Measurements from ENCODE around the gene MB. TPM values are rescaled to one million over a fixed set of nuclear protein-coding genes. Genes with fewer than 3 reads are reported as not detected.

Gene MB
- total RNA-seq, 1 donor from 2014 or later, result not detected

DNA sequence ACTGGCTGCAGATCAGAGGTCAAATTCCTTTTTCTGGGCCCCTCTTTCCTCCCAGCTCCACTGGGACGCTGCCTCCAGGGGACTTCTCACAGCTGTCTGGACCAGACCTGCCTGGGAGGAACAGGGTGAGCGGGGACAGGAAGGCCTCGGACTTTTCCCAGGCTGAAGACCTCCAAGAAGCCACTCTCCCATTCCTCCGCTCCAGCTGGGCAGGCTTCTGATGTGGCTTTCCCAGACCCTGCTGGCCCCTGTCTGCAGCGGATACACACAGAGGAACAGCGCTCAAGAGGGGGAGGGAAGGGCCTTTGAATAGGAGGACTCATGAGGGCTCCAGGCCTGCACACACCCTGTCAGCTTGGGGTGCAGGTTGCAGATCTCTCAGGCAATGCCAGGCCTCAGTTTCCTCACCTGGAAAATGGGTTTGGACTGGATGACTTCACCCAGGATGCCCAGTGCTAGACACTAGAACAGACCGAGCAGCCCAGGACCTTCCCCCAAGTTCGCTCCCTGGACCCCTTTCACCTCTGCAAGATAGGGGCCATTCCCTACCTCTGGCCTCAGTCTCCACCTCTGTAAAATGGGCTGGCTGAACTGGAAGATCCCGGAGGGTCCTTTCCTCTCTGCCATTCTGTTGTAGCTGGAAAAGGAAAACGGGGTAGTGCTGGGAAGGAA, 36.6 kb downstream of the MB start:
- no peak for DNase-seq (ENCODE audit: extremely low read depth, low read depth, low spot score)

DNA sequence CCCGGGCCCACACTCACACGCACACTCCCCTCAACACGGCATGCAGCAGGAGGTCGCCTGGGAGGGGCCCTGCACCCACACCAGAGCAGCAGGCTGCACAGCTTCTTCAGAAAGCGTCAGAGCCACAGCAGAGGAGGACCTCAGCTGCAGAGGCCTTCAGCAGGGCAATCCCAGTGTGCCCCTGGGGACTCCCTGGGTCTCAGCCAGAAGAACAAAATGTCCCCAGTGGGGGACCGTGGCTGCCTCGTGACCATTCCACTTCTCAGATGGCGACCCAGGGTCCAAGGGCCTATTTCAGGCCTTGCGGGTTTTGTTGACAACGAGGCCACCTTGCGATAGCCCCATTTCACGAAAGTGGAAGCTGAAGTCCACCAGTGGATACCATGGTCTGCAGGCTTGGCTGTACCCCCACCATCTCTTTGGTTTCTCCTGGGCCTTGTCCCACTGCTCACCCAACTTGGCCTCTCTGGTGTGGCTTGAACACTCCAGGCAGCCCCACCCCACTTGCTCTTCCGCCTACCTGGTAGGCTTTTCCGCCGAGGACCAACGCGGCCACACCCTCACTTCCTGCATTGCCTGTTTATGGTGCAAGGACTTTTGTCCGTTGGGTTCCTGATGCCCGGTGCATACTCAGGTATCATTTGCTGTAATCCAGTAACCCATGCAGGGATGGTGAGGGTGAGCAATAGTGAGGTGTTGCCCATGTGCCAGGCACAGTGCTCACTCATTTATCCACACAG, 38.1 kb downstream of the MB start:
- DNase-seq (ENCODE audit: extremely low read depth, low read depth, low spot score), result no peak

DNA sequence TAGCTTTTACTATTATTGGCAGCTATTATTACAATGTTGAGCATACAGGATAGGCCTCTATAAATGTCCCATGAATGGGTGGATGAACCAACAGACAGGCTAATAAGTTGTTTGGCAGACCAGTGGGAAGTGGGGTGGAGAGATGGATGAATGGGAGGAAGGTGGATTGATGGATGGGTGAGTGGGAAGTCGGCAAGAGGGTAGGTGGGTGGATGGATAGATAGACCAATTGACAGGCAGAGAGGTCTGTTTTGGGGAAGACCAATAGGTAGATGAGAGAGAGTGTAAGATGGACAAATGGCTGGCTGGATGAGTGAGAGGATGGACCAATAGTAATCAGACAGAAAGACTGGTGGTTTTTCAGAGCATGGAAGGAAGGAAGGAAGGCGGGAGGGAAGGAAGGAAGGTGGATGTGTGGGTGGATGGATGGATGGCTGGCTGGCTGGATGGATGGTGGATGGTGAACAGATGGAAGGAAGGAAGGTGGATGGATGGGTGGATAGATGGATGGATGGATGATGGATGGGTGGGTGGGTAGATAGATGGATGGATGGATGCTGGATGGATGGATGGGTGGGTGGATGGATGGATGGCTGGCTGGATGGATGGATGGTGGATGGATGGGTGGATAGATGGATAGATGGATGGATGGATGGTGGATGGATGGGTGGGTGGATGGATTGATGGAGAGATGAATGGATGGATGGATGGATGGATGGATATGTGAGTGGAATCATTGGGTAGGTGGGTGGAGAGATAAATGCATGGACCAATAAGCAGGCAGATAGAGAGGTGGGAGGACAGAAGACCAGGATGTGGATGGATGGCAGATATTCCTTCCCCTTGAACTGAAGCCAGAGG, 39.1 kb downstream of the MB start:
- no peak for DNase-seq (ENCODE audit: extremely low read depth, low read depth, low spot score)

DNA sequence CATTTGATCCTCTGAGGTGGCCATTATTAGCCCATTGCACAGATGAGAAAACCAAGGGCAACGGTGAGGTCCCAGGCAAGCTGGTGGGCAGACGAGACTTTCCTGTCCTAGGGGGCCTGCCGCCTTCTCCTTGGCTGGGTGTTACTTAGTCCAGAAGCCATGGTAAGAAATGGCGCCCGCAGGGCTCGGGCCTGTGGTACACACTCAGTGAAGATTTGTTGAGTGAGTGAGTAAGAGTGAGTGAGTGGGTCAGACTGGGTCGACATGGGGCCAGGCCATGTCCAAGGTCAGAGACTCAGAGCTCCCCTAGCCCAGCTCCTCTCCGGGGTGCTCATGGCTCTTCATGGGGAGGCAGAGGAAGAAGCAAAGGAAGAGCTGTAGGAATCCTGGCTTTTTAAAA, 40.5 kb downstream of the MB start:
- DNase-seq (ENCODE audit: extremely low read depth, low read depth, low spot score), result no peak

DNA sequence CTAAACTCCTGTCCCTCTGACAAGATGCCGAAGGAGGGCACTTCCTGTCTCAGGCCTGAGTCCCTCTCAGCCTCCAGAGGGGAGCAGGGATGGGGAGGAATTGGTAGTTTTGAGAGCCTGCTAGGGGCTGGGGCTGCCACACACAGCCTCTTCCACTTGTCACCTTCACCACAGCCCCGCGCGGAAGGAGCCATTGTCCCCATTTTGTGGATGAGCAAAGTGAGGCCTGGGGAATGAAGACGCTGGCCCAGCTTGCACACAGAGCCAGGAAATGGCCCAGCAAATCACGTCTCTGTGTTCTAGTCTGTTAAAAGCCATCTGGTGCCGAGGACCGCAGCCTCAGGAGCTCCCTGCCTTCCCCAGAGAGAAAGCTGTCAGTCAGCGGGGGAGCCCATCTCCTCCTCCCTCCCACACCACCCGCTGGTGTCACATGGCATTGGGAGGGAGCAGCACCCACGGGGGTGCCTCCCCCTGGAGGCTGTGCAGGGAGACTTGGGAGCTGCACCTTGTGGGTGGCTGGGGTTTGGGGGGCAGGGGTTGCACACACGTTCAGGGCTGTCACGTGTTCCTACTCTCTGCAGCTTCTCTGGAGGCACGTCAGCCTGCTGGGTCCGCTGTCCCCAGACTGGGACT, 41.9 kb downstream of the MB start:
- no peak for DNase-seq (ENCODE audit: extremely low read depth, low read depth, low spot score)

DNA sequence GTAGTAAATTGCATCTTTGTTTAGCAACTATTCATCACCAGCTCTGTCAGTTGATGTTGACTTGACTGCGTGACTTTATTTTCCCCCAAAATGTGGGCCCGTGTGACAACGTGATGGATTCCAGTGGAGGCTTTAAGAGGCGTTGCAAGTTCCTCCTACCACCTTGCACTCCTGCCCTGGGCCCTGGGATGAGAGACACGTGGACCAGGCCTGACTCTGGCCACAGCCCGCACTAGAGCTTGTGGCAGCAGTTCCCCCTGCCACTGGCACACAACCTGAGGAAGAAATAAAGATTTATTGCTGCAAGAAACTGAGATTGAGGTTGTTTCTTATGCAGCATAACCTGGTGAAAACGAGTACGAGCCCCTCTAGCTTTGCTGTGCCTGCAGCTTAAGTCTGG, 44.6 kb downstream of the MB start:
- DNase-seq (ENCODE audit: extremely low read depth, low read depth, low spot score), result no peak

DNA sequence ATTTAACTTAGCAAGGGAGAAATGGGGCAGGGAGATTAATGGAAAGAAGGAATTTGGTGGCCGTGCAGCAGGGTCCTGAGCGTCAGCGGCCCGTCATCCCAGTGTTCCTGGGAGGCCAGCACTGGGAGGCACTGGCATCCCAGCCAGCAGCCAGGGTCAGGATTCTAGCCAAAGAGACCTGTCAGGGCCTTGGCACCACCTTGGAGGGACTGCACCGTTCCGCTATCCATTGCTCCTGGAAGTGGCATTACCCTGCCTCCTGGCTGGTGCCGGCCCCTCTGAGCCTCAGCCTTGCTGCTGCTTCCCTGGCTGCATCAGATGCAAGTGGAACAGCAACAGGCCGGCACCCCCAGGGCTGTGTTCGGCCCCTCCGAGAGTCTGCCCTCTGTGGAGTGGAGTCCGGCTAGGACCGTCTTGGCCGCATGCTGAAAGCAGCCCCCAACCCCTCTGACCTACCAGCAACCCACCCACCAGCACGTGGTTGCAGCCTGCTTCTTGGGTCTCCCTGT, 46.4 kb downstream of the MB start:
- no peak for DNase-seq (ENCODE audit: extremely low read depth, low read depth, low spot score)

DNA sequence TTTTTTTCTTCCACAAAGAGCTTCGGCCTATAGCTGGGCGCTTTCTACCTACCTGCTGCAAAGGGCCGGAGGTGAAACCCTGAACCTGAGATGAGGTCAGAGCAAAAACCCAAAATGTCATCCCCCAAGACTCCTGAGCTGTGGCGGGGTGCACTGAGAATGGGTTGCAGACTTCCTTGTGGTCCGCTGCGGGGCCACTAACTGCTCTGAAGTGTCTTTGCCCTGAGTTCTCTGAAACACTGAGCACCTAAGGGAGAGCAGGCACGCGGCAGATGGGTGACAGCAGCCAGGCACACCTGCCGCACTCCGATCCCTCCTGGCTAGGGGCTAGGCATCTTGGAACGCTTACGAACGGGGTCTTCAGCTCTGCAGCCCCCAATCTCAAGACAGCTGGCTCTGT, 47.2 kb downstream of the MB start:
- no peak for DNase-seq (ENCODE audit: extremely low read depth, low read depth, low spot score)

DNA sequence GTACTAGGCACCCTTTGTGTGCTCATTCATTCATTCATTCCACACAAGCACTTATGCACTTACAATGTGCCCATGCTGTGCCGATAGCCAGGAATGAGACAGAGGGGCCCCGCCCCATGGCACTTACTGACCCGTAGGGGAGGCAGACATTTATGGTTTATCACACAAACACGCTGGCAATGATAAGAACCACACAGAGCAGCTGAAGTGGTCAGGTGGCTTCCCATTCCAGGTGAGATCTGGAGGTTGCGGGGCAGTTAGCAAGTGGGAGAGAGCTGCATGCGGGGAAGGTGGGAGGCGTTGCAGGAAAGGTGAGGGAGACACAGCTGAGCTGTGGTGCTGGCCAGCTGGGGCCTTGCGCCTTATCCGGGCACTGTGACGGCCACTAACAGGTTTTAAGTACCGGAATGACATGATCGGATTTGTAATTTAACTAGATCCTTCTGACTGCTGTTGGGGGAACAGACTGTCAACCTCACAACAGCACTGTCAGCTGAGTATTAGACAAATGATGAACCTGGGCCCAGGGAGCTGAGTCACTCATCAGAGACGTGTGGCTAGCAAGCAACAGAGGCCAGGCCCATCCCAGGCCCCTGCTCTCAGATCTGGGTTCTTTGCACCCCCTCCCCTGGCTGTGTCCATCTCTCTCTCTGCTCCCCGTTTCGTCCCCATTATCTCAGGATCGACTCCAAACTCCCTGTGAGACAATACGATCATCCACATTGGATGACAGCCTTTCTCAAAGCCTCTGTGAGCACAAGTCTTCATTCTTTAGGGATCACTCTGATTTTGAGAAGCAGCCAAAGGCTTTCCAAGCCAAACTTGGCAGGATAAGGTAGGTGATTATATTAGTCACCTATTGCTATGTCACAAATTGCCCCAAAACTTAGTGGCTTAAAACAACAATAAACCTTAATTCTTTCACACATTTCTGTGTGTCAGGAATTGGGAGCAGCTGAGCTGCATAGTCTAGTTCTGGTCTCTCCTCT, 48.1 kb downstream of the MB start:
- DNase-seq (ENCODE audit: extremely low read depth, low read depth, low spot score), result no peak

DNA sequence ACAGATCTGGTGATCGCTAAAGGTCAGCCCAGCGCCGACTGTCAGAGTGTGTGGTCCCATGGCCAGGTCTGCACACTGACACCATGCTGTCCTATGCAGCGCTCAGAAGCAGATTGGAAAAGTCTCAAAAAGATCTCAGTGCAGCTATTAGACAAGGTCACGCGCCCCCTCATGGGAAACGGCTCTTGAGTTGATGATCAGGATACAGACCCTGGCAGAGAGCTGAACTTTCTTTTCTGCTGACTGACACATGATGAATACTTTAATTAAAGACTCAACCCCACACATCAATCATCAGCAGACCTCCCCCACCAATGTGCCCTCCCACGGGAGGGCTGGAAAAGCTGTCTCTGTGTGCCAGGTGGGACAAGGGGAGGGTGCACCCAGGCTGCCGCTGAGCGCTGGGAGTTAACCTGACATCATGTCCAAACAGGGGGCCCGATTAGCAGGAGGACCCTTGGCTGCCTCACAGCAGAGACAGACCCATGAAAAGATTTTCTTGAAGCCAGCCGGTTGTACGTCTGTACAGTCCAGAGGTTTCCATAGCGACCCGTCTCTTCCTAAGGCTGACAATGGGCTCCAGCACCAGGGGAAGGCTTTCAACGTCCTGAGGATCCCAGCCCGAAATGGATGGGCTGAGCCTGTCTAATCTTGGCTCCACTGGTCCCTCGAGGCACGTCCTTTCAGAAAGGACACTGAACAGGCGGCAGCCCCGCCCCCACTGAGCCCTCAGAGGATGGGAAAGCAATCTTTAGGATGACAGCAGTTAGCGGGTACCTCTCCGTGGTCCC, 49.6 kb downstream of the MB start:
- no peak for DNase-seq (ENCODE audit: extremely low read depth, low read depth, low spot score)

DNA sequence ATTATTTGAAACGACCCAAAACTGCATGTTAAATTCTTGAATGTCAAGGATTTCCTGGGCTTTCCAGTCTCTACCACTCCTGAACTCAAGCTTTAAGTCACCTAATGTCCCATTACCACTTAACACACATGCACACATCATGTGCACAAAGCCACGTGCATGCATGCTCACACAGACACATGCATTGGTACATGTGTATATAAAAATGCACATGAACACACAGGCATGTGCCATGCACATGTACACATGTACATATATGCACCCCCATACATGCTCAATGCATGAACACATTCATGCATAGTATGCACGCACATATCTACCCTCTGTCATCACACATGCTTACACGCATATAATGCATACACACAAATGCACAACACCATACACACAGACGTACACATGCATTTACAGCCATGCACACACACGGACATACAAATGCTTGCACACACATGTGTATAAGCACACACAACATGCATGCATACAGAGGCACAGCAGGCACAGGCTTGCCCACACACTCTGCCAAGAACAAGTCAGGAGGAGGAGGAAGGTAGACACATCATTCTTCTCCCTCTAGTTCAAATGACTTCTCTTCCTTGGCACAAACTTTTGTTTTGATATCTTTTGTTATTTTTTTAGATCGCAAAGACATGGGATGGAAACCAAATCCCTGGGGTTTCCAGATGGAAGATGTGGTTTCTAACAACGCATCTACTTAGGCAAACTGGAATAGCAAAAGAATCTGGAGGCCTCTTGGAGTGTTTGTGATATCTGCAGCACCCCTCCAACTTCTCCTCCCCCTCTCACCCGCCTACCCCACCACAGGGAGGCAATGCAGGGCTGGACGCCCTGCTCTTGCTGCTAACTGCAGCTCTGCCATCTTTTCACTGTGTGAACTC, 51.9 kb downstream of the MB start:
- DNase-seq (ENCODE audit: extremely low read depth, low read depth, low spot score), result no peak

DNA sequence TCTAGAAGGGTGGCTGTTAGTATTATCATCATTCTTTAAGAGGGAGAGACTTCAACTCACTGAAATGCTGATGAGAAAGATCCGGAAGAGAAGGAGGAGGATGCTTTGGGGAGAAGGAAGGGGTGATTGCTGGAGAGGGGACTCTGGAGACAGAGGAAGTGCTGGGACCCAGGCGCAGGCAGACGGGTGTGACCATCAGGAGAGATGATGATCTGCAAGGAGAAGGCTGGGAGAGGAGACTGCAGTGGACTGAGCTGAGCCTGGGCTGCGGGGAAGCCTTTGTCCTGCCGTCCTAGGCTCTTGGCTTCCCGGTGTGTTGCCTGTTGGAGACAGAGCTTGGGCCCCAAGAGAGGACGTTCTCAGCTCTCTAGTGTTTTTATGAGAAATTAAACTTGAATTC, 53.9 kb downstream of the MB start:
- DNase-seq (ENCODE audit: extremely low read depth, low read depth, low spot score), result no peak

DNA sequence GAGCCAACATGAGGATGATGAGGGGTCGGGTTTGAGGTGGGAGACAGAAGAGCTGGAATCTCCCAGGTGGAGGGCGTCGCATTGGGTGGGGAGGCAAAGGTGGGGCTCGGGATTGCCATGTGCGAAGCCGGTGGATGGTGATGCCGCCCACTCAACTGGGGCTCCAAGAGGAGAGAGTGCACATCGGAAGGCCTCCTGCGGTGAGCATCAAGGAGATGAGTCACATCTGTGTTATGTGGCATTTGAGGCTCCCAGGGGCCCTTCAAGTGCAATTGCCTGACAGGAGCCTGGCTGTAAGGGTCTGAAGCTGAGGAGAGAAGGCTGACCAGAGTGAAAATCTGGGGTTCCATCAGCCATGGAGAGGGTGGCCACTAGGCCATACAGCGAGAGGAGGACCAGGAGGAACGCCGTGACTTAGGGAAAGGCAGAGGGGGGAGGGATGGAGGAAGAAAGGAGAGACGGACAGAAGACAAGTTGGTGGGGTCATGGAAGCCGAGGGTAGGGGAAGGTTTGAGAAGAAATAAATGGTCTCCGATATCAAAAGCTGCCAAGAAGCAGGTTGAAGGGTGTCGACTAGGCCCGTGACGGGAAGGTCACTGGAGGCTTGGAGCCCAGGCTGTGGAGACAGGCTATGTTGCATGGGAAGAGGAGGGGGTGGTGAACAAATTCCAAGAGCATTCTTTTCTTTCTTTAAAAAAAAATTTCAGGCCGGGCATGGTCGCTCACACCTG, 55.2 kb downstream of the MB start:
- no peak for DNase-seq (ENCODE audit: extremely low read depth, low read depth, low spot score)

DNA sequence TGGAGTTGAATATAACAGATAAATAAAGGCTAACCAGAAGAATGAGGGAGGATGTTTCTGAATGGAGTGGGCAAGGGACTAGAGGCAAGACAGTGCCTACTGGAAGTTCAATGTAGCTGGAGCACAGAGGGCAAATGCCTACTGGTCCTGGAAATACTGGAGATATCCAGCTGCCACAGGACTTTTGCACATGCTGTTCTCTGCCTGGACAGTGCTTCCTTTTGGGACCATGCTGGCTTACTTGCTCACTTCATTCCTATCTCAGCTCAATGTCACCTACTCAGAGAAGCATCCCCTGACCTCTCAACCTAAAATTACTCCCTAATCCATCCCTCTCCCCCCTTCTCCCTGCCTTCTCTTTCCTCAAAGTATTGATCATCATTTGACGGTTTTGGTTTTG, 56.3 kb downstream of the MB start:
- DNase-seq (ENCODE audit: extremely low read depth, low read depth, low spot score), result no peak

DNA sequence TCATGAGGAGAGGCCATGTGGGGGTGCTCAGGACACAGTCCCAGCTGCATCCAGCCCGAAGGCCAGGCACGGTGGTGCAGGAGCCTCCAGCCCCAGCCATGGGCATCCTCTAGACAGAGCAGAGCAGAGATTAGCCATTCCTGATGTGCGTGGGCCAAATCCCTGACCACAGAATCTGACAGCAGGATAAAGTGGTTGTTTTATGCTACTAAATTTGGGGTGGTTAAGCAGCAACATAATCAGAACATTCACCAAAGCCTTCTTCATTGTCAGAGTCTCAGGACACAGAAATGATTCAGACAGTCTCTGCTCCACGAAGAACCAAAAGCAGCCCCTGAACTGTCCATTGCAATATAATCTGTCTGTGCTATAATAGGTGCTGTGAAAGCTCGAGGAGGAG, 56.8 kb downstream of the MB start:
- DNase-seq (ENCODE audit: extremely low read depth, low read depth, low spot score), result no peak

DNA sequence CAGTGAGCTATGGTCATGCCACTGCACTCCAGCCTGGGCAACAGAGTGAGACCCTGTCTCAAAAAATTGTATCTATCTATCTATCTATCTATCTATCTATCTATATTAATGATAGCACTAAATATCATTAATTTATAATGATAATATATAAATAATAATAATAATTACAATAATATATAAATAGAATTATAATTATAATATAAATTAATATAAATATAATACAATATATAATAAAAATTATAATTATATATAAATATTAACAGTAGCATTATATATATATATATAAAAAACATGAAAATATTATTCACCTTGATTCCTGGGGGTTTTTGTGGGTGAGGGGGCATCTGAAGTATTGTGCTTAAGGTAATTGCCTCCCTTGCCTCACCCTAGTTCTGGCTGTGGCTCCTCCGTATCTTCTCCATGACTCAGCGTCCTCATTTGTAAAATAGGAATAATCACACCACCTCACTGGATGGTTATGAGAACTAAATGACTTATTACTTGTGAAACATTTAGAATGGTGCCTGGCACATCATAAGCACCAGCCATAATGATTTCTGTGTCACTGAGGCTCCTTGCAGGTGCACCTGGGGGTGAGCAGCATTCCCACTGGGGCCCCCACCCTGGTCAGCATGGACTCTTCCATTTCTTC, 57.6 kb downstream of the MB start:
- DNase-seq (ENCODE audit: extremely low read depth, low read depth, low spot score), result no peak

DNA sequence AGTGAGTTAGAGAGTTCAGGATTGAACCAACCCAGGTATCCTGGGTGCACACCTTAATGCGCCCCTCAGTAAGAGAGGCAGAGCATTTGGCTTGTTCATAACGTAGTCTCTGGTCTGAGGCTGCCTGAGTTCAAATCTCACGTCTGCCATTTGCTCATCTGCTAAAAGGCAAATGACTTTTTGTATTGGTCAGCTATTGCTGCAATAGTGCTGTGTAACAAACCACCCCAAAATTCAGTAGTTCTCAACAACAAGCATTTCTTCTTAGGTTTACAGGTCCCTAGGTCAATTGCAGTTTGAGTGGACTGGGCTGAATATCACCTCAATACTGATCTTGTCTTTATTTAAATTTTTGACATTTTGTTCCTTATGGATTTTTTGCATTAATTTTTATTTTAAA, 58.4 kb downstream of the MB start:
- no peak for DNase-seq (ENCODE audit: extremely low read depth, low read depth, low spot score)

All from glomerular endothelial cell (primary cell).